Left lung (tissue), 10 donors: ENCODE measurements around the gene PLA2G6. TPM values are rescaled to one million over a fixed set of nuclear protein-coding genes. Genes with fewer than 3 reads are reported as not detected.
A peak's percentile ranks its signal among the peaks of the same experiment; 100 is the strongest.

Experiments used
- ATAC-seq: fragments of 200-7000 bp; cut with Tn5 transposase; one replicate; pipeline ENCODE4 v1.9.1; 2020; ENCODE audit warnings: moderate library complexity
- DNase-seq, 4 donors: peaks; one replicate each; pipeline ENCODE4 v3.0.0-alpha.2; 2013 to 2020
- H3K27ac ChIP-seq, 2 donors: fragments of 200-600 bp; sonication (generic) in 1 of 2; one replicate each; pipeline versions ENCODE4 v1.5.0 to v1.8.0; 2020 to 2021
- H3K27me3 ChIP-seq, 2 donors: fragments of 200-600 bp; sonication (generic) in 1 of 2; one replicate each; pipeline versions ENCODE4 v1.5.0 to v1.8.0; 2020 to 2021
- H3K36me3 ChIP-seq, 2 donors: fragments of 200-600 bp; sonication (generic) in 1 of 2; one replicate each; pipeline versions ENCODE4 v1.5.0 to v1.8.0; 2020 to 2021
- H3K4me1 ChIP-seq, 2 donors: fragments of 200-600 bp; one replicate each; pipeline ENCODE4 v1.8.0; 2021
- H3K4me3 ChIP-seq, 2 donors: fragments of 200-600 bp; sonication (generic) in 1 of 2; one replicate each; pipeline versions ENCODE4 v1.5.0 to v1.8.0; 2020 to 2021; ENCODE audit warnings: mild to moderate bottlenecking in 1 of 2
- H3K9me3 ChIP-seq, 2 donors: fragments of 200-600 bp; sonication (generic) in 1 of 2; one replicate each; pipeline versions ENCODE4 v1.5.0 to v1.8.0; 2020 to 2021
- CTCF ChIP-seq, 2 donors: fragments of 200-600 bp; sonication (generic) in 1 of 2; IDR thresholded peaks; one replicate each; pipeline versions ENCODE4 v1.5.0 to v1.8.0; 2021; ENCODE audit warnings: antibody characterized with exemption in 2 of 2
- intact Hi-C, 2 donors: fragments of 100-400 bp; cut with DNase I; formaldehyde crosslinking; loops; one replicate each; pipeline versions ENCODE4 v1.11.2 to v1.14.2; 2022
- polyA plus RNA-seq, 6 donors: library from polyadenylated mRNA; unstranded; fragments of 120-200 nt; gene quantifications; one replicate each; pipeline ENCODE4 v1.2.1, GENCODE V29; 2013; ENCODE audit not compliant: insufficient read length in 6 of 6
- total RNA-seq, 2 donors: library from RNA; stranded (reverse); fragmentation: NEBNext Ultra II Directional; extraction: Animal tissue kit (Norgen Biotek cat#: 25700); gene quantifications; one replicate each; pipeline ENCODE4 v1.2.1, GENCODE V29; 2021
- donor health status: DM: no; HTN: yes; CAD: no.
- donor health status: DM: no; HTN: no; CAD: no.

The PLA2G6 gene
- total and polyA plus RNA-seq, 8 donors, result 29.8 to 44.1 (median 35.7) TPM

- Histone ChIP-seq H3K36me3 (no peaks in the 10 kb centered on the region), H3K4me1 (peaks cover 0 to 39% of the 10 kb centered on the region in 2 donors), H3K27me3 (no peaks in the 10 kb centered on the region), H3K9me3 (no peaks in the 10 kb centered on the region), H3K4me3 (no peak overlapping the region), H3K27ac (no peak overlapping the region)
- intact Hi-C loops, result no loop called here
- TF ChIP-seq CTCF (IDR thresholded peaks at IDR 0.05), result no peak
- ATAC-seq (no peak), DNase-seq (no peak)
These were observed 9.0 kb upstream of the PLA2G6 start for GRCh38 chr22:38190581-38190980.

GRCh38 chr22:38189104-38189503 lies 7.5 kb upstream of the PLA2G6 start:
- no peak for TF ChIP-seq CTCF (IDR thresholded peaks at IDR 0.05)
- Histone ChIP-seq H3K27ac (no peak overlapping the region), H3K9me3 (no peaks in the 10 kb centered on the region), H3K4me1 (peaks cover 0 to 33% of the 10 kb centered on the region in 2 donors), H3K4me3 (no peak overlapping the region), H3K27me3 (no peaks in the 10 kb centered on the region), H3K36me3 (no peaks in the 10 kb centered on the region)
- ATAC-seq (no peak), DNase-seq (no peak)
- intact Hi-C loops, result no loop called here

GRCh38 chr22:38187413-38188212 lies 6.0 kb upstream of the PLA2G6 start:
- H3K36me3 ChIP-seq, result no peaks in the 10 kb centered on the region
- DNase-seq (no peak), ATAC-seq (peak; percentile 66)
- no peaks in the 10 kb centered on the region for H3K9me3 ChIP-seq
- intact Hi-C loops, result no loop called here
- no peaks in the 10 kb centered on the region for H3K27me3 ChIP-seq
- no peak overlapping the region for H3K4me3 ChIP-seq
- TF ChIP-seq CTCF (IDR thresholded peaks at IDR 0.05), result no peak
- peak overlapping the region; percentile 15 to 24 for H3K27ac ChIP-seq
- H3K4me1 ChIP-seq, result peaks cover 0 to 19% of the 10 kb centered on the region in 2 donors

GRCh38 chr22:38186429-38186828 lies 4.8 kb upstream of the PLA2G6 start:
- no peaks in the 10 kb centered on the region for H3K9me3 ChIP-seq
- H3K27me3 ChIP-seq, result no peaks in the 10 kb centered on the region
- H3K36me3 ChIP-seq, result no peaks in the 10 kb centered on the region
- no peak for TF ChIP-seq CTCF (IDR thresholded peaks at IDR 0.05)
- ATAC-seq, result no peak
- intact Hi-C loops, result no loop called here
- H3K4me1 ChIP-seq, result peaks cover 0 to 19% of the 10 kb centered on the region in 2 donors
- H3K4me3 ChIP-seq, result no peak overlapping the region
- no peak for DNase-seq
- peak overlapping the region; percentile 11 to 15 for H3K27ac ChIP-seq

GRCh38 chr22:38184788-38185187 lies 3.2 kb upstream of the PLA2G6 start:
- TF ChIP-seq CTCF (IDR thresholded peaks at IDR 0.05), result no peak

More at GRCh38 chr22:38184788-38185187, 3.2 kb upstream of the PLA2G6 start:
- ATAC-seq (no peak), DNase-seq (no peak)
- no peaks in the 10 kb centered on the region for H3K9me3 ChIP-seq
- no peaks in the 10 kb centered on the region for H3K27me3 ChIP-seq
- intact Hi-C loops, result no loop called here
- no peak overlapping the region for H3K4me3 ChIP-seq
- H3K36me3 ChIP-seq, result no peaks in the 10 kb centered on the region
- no peak overlapping the region for H3K27ac ChIP-seq
- H3K4me1 ChIP-seq, result peaks cover 12 to 35% of the 10 kb centered on the region in 2 donors
